ENCODE results near the gene REXO5.

DNA sequence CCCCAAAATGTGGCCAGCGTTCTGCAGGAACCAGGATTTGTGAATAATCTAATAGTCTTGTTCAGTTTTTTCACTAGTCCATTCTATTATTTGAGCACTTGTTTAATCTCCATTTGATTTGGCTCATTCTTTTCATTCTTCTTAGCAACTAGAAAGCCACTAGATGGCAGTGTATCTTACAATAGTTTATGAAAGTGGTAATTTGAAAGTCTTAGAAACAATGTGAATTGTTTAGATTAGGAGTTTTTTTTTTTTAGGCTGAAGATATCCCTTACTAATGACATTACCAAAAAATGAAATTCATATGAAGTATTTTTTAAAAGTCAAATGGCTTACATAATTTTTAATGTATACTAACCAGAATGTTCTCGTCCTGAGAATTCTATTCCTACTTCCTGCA is 6.7 kb upstream of the REXO5 start:
- TF ChIP-seq EP300 (IDR thresholded peaks at IDR 0.05) (no peak), CTCF (IDR thresholded peaks at IDR 0.05) (peak in 5 of 7 experiments; percentile 45 to 58 (median 53))

Data from stomach (tissue), 4 donors.